Ovary (tissue), 9 donors: ENCODE data around the gene DLK2. TPM values are rescaled to one million over a fixed set of nuclear protein-coding genes. Genes with fewer than 3 reads are reported as not detected.

ENCODE experiments used
- DNase-seq, 5 donors: peaks; one replicate each; pipeline ENCODE4 v3.0.0-alpha.2; 2019 to 2020
- H3K27ac ChIP-seq, 2 donors: fragments of 200-600 bp; one replicate each; pipeline versions ENCODE4 v1.5.1 to v1.8.0; 2019 to 2022
- H3K27me3 ChIP-seq: fragments of 200-600 bp; one replicate; pipeline ENCODE4 v1.8.0; 2022
- H3K36me3 ChIP-seq: fragments of 200-600 bp; sonication (generic); one replicate; pipeline ENCODE4 v1.5.1; 2019
- H3K4me1 ChIP-seq: one replicate; pipeline ENCODE4 v1.8.1; 2013; ENCODE audit warnings: mild to moderate bottlenecking, moderate library complexity; ENCODE audit not compliant: insufficient read depth
- H3K4me3 ChIP-seq: fragments of 200-600 bp; sonication (generic); one replicate; pipeline ENCODE4 v1.5.1; 2017
- H3K9me3 ChIP-seq, 2 donors: fragments of 200-600 bp in 1 of 2; sonication (generic) in 1 of 2; one replicate each; pipeline versions ENCODE4 v1.5.1 to v1.8.1; 2013 to 2019; ENCODE audit warnings: mild to moderate bottlenecking in 1 of 2, moderate library complexity in 1 of 2
- CTCF ChIP-seq, 3 donors: fragments of 450-650 bp in 2 of 3; fragments of 200-600 bp in 1 of 3; IDR thresholded peaks; one replicate each; pipeline versions ENCODE4 v1.5.1 to v1.8.0; 2016 to 2022; ENCODE audit warnings: antibody characterized with exemption in 3 of 3, mild to moderate bottlenecking in 1 of 3
- EP300 ChIP-seq: sonication (generic); formaldehyde crosslinking; IDR thresholded peaks from one replicate; pipeline ENCODE4 v1.6.1; 2017; ENCODE audit warnings: antibody characterized with exemption
- POLR2A ChIP-seq: fragments of 450-650 bp; IDR thresholded peaks from one replicate; pipeline ENCODE4 v1.6.1; 2017; ENCODE audit warnings: antibody characterized with exemption, mild to moderate bottlenecking, moderate library complexity
- WGBS, 3 donors: extraction: QIAGEN DNeasy Blood & Tissue Kit in 1 of 3; methylation state at CpG; one replicate each; pipeline versions ENCODE4 v1.1.5 to v1.1.7; 2013 to 2017; 5-methylcytosine and 5-hydroxymethylcytosine counted together
- intact Hi-C, 4 donors: fragments of 100-400 bp; cut with DNase I; formaldehyde crosslinking; loops; one replicate each; pipeline versions ENCODE4 v1.11.0 to v1.15.1; 2022 to 2023
- polyA plus RNA-seq, 2 donors: library from polyadenylated mRNA; stranded (reverse); fragments of 200-250 nt in 1 of 2; fragments of 350-450 nt in 1 of 2; fragmentation: Illumina TruSeq in 1 of 2; extraction: RNeasy Lipid Tissue Mini Kit (QIAGEN cat#74804) in 1 of 2; gene quantifications; one replicate each; pipeline ENCODE4 v1.2.3, GENCODE V29; 2013 to 2014
- total RNA-seq, 7 donors: library from RNA; depleted of rRNA in 2 of 7; stranded (reverse); fragments of >200 nt in 2 of 7; fragmentation: NEBNext Ultra II Directional in 3 of 7; extraction: Animal tissue kit (Norgen Biotek cat#: 25700) in 3 of 7; gene quantifications; one replicate each; pipeline versions ENCODE4 v1.1.0 to v1.2.4, GENCODE V29; 2016 to 2023
- donor health status: DM: no; HTN: no; CAD: no; lungs with moderate emphysema.
- donor health status: DM: no; HTN: no; CAD: no.
- donor health status: Bipolar disorder and iron deficiency.
- donor health status: DM: yes; HTN: yes; CAD: no.
- donor health status: DM: no; HTN: no; CAD: no.
- donor health status: DM: yes; HTN: yes; CAD: no.

Gene DLK2
- total and polyA plus RNA-seq, 9 donors, result 0.18 to 6.0 (median 0.92) TPM

DNA sequence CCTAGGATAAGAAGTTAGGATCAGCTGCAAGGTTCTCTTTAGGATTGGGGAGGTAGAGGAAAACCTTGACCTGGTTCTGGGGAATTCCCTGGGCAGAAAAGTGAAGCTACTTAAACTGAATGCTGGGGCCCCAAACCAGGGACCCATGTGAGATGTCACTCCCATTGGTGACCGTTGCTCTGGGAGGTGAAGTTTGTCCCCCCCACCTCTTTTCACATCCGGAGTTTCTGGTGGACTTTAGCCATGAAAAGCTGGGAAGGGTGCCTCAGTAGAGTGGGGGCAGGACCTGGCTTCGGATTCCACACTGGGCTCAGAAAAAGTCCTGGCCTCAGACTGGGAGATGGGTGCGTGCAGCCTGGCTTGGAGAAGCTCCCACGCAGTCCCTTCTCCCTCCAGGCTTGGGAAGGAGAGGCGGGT, 35.2 kb upstream of the DLK2 start:
- Histone ChIP-seq H3K4me3 (no peak overlapping the region), H3K4me1 (peaks cover 20% of the 10 kb centered on the region), H3K36me3 (no peaks in the 10 kb centered on the region), H3K27ac (no peak overlapping the region), H3K9me3 (no peaks in the 10 kb centered on the region), H3K27me3 (no peaks in the 10 kb centered on the region)
- intact Hi-C loops, result loop anchor here in 1 of 4 donors (10.0 kb wide), 1 partner anchor 226 kb away; no protein-coding TSS in a partner anchor
- DNase-seq, result no peak
- TF ChIP-seq CTCF (IDR thresholded peaks at IDR 0.05), result no peak
- no peak for TF ChIP-seq EP300
- TF ChIP-seq POLR2A, result no peak
- WGBS, 3 donors, result 47 to 67% (median 61%) methylated on average over 6 of the region's 6 CpGs

GRCh38 chr6:43489277-43490072, 34.1 kb upstream of the DLK2 start:
- no peak for DNase-seq
- no peaks in the 10 kb centered on the region for H3K9me3 ChIP-seq
- 50 to 62% (median 55%) methylated on average over 12 of the region's 12 CpGs for WGBS, 3 donors
- TF ChIP-seq POLR2A (no peak), CTCF (IDR thresholded peaks at IDR 0.05) (no peak), EP300 (no peak)
- H3K27me3 ChIP-seq, result no peaks in the 10 kb centered on the region
- intact Hi-C loops, result loop anchor here in 1 of 4 donors (10.0 kb wide), 1 partner anchor 225 kb away; no protein-coding TSS in a partner anchor
- H3K4me3 ChIP-seq, result no peak overlapping the region
- H3K4me1 ChIP-seq, result peaks cover 16% of the 10 kb centered on the region
- no peak overlapping the region for H3K27ac ChIP-seq
- H3K36me3 ChIP-seq, result no peaks in the 10 kb centered on the region

- TF ChIP-seq EP300, result no peak
- TF ChIP-seq CTCF (IDR thresholded peaks at IDR 0.05), result no peak
- TF ChIP-seq POLR2A, result no peak
- H3K4me1 ChIP-seq, result peaks cover 16% of the 10 kb centered on the region
- intact Hi-C loops, result no loop called here
- no peaks in the 10 kb centered on the region for H3K9me3 ChIP-seq
- H3K36me3 ChIP-seq, result no peaks in the 10 kb centered on the region
- DNase-seq, result no peak
- H3K27ac ChIP-seq, result no peak overlapping the region
- no peak overlapping the region for H3K4me3 ChIP-seq
- WGBS, 3 donors, result 31 to 53% (median 40%) methylated on average over 4 of the region's 4 CpGs
- no peaks in the 10 kb centered on the region for H3K27me3 ChIP-seq
Observed at GRCh38 chr6:43488667-43489276, 33.4 kb upstream of the DLK2 start.

DNA sequence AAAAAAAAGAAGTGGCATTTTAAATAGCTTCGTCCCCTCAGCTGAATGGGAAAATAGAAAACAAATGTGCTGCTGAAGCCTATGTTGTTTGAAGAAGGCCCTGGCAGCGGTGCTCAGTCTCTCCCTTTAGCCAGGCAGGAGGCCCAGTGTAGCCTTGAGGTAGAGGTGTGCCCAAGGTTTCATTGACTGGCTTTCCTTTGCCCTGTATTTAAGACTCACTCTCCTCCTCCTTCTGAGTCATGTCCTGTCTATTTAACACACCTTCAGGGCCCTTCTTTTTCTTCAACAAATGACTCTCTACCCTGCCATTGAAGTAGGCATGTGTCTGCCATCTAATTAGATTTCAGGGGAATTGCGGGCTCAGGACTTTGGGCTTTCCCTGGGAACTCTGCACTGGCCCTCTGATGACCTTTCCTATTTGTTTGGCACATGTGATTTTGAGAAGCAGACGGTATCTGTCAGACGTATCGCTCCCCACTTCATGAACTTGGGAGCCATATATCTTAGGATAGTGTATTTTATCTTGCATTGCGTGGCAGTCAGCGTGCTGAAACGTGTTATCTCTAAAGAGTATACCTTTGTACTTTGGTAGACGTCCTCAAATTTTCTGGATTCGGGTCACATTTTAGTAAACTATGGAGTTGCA, 26.4 kb upstream of the DLK2 start:
- Histone ChIP-seq H3K27ac (no peak overlapping the region), H3K4me3 (no peak overlapping the region), H3K36me3 (no peaks in the 10 kb centered on the region), H3K27me3 (no peaks in the 10 kb centered on the region), H3K9me3 (no peaks in the 10 kb centered on the region), H3K4me1 (peaks cover 7% of the 10 kb centered on the region)
- 91 to 92% (median 91%) methylated on average over 11 of the region's 11 CpGs for WGBS, 3 donors
- TF ChIP-seq POLR2A (no peak), CTCF (IDR thresholded peaks at IDR 0.05) (no peak)
- intact Hi-C loops, result no loop called here
- no peak for DNase-seq
